ENCODE results near the gene SH3PXD2B. TPM values are rescaled to one million over a fixed set of nuclear protein-coding genes. Genes with fewer than 3 reads are reported as not detected.
A peak's percentile ranks its signal among the peaks of the same experiment; 100 is the strongest.

Gene SH3PXD2B
- total and polyA plus RNA-seq, 11 donors = 1.1 to 22.7 (median 6.9) TPM

- no peak for TF ChIP-seq POLR2A (IDR thresholded peaks at IDR 0.05)
- TF ChIP-seq CTCF (IDR thresholded peaks at IDR 0.05) = no peak
- Histone ChIP-seq H3K27ac (peak overlapping the region in 11 of 12 donors; percentile 29 to 81 (median 68)), H3K9me3 (no peaks in the 10 kb centered on the region), H3K36me3 (no peaks in the 10 kb centered on the region), H3K4me1 (peaks cover 3 to 52% (median 20%) of the 10 kb centered on the region in 12 donors), H3K4me3 (no peak overlapping the region), H3K27me3 (no peaks in the 10 kb centered on the region)
- peak in 3 of 4 donors; percentile 20 to 58 (median 39) for ATAC-seq
- peak in 1 of 5 donors; percentile 36 for DNase-seq
- WGBS, 4 donors = 75 to 85% (median 80%) methylated on average over 2 of the region's 2 CpGs
- intact Hi-C loops (cut with DNase I) = no loop called here
These were observed 24.0 kb downstream of the SH3PXD2B start for GRCh38 chr5:172430354-172430753.

- peak overlapping the region; percentile 25 to 87 (median 66) for H3K27ac ChIP-seq
- intact Hi-C loops (cut with DNase I) = no loop called here
- H3K36me3 ChIP-seq = no peaks in the 10 kb centered on the region
- no peak for TF ChIP-seq POLR2A (IDR thresholded peaks at IDR 0.05)
- no peak for TF ChIP-seq CTCF (IDR thresholded peaks at IDR 0.05)
- H3K9me3 ChIP-seq = no peaks in the 10 kb centered on the region
- WGBS, 4 donors = 62 to 74% (median 71%) methylated on average over 7 to 8 of the region's 8 CpGs
- no peaks in the 10 kb centered on the region for H3K27me3 ChIP-seq
- ATAC-seq = peak; percentile 39 to 78 (median 71)
- peaks cover 3 to 48% (median 20%) of the 10 kb centered on the region in 12 donors for H3K4me1 ChIP-seq
- DNase-seq = peak in 1 of 5 donors; percentile 69
- H3K4me3 ChIP-seq = no peak overlapping the region
These were observed 25.0 kb downstream of the SH3PXD2B start for GRCh38 chr5:172429201-172429940.

- H3K36me3 ChIP-seq = no peaks in the 10 kb centered on the region
- no peak overlapping the region for H3K4me3 ChIP-seq
- TF ChIP-seq POLR2A (IDR thresholded peaks at IDR 0.05) (no peak), CTCF (IDR thresholded peaks at IDR 0.05) (no peak)
- DNase-seq (peak in 1 of 5 donors; percentile 14), ATAC-seq (peak in 1 of 4 donors; percentile 7)
- H3K9me3 ChIP-seq = no peaks in the 10 kb centered on the region
- no peaks in the 10 kb centered on the region for H3K27me3 ChIP-seq
- intact Hi-C loops (cut with DNase I) = no loop called here
- peak overlapping the region; percentile 2 to 87 (median 66) for H3K27ac ChIP-seq
- WGBS, 4 donors = 80 to 94% (median 88%) methylated on average over 12 of the region's 12 CpGs
- peaks cover 3 to 47% (median 21%) of the 10 kb centered on the region in 12 donors for H3K4me1 ChIP-seq
These were observed 25.8 kb downstream of the SH3PXD2B start for GRCh38 chr5:172428224-172429166.

- DNase-seq (no peak), ATAC-seq (no peak)
- H3K4me1 ChIP-seq = peaks cover 3 to 46% (median 21%) of the 10 kb centered on the region in 12 donors
- no peak for TF ChIP-seq POLR2A (IDR thresholded peaks at IDR 0.05)
- whole genome bisulfite sequencing, 4 donors = 91 to 98% (median 94%) methylated on average over 5 of the region's 5 CpGs
- peak overlapping the region in 1 of 12 donors; percentile 72 for H3K27ac ChIP-seq
- no peaks in the 10 kb centered on the region for H3K27me3 ChIP-seq
- peaks cover 0 to 4% (median 0%) of the 10 kb centered on the region in 9 donors for H3K36me3 ChIP-seq
- H3K4me3 ChIP-seq = no peak overlapping the region
- intact Hi-C loops (cut with DNase I) = no loop called here
- H3K9me3 ChIP-seq = no peaks in the 10 kb centered on the region
These were observed 27.1 kb downstream of the SH3PXD2B start for GRCh38 chr5:172427202-172427601.
